HS-5 (cell line): Measurements from ENCODE around the gene KCNT2.

Experiments
- DNase-seq: peaks from one replicate; pipeline ENCODE4 v3.0.0-alpha.2; 2012; ENCODE audit warnings: low read depth

The KCNT2 gene

DNA sequence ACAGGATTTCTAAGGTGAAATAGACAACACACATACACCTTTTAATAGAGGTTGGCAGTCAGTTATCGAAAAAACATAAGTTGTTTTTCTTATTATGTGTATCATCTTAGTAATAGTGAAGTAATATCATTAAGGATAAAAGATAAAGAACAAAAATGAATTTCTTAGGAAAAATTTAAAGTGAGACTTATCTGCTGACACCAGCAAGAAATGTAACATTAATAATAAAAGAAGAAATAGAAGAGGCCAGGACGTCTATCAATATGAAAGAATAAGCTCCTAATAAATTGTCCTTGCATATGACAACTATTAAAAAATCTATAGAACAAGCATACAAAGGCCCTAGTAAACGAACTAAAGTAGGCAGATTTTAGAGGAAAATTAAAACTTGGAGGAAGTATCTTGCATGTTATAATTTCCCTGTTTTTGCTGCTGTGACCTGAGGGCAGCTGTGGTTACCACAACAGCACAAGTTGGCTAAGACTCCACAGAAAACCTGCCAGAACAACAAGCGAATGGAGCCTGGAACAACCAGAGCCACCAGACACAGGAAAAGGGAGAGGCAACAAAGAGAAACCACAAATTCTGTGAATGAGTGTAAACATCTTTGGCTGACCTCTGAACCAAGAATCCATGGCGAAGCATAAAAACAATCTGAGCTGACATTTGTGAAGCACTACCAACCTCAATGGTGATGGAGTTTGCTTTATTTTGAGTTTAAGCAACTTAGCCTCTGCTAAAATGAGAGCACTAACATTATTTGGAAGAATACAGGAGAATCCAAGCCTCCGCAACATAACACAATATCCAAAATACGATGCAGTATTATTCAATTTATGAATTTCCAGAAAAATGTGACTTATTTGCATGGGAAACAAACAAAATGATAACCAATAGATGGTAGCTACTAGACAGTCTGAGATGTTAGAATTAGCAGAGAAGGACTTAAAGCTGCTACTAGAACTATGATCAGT lies 207.5 kb downstream of the KCNT2 start:
- DNase-seq, result no peak

DNA sequence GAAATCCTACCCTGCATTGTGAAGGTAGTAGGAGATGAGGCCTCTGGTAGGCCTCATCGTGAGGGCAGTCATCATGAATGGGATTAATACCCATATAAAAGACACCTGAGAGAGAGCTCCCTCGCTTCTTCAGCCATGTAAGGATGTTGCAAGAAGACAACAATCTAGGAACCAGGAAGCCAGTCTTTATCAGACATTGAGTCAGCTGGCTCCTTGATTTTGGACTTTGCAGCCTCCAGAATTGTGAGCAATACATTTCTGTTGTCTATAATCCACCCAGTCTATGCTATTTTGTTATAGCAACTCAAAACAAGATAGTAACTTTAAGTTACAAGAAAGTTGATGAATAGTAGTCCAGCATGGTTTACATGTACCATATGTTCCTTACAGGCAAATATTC lies 208.5 kb downstream of the KCNT2 start:
- DNase-seq, result no peak

DNA sequence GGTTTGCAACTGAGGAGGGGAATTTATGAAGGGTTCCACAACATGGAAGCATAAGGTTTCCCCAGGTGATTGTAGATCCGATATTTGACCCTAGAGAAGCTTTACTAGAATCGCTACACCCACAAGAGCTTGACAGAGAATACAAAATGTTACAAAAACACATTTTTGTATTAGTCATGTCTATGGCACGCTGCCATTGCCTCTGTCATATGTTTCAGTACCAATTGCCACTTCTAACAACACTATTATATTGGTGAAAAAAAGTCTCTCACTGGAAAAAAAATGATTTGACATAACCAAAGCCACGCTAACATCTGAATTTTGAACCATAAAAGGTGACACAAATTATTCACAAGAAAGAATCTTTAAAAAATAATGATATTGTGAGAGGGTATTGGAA lies 214.5 kb downstream of the KCNT2 start:
- peak; percentile 48 for DNase-seq

DNA sequence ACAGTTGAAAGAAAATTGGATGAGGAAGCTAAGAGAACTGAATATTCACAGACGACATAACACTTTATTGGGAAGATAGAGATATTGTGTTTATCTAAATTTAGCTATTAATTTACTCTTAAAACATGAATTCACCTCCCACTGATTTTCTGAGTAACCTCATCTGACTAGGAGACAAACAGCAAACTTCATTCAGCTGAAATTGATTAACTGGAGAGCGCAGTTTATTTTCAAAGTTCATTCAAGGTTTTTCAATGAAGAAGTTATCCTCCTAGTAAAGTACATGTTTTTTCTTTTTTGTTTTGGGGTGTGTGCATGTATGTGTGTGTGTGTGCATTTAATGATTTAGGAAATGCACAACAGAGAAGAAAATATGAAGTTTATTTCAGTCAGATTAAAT lies 215.0 kb downstream of the KCNT2 start:
- no peak for DNase-seq

DNA sequence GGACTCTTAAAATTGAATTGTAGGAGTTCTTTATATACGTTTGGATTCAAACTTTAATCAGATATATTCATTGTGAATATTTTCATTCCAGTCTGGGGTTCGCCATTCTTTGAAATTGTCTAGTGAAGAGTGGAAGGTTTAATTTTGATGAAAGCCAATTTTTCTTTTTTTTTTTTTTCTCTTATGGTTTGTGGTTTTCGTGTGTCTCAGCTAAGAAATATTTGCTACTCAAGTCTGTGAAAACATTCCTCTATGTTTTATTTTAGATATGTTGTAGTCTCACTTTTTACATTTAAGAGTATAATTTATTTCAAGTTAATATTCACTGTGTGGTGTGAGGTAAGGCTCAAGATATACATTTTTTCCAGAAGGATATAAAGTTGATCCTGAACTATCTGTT lies 220.5 kb downstream of the KCNT2 start:
- no peak for DNase-seq

DNA sequence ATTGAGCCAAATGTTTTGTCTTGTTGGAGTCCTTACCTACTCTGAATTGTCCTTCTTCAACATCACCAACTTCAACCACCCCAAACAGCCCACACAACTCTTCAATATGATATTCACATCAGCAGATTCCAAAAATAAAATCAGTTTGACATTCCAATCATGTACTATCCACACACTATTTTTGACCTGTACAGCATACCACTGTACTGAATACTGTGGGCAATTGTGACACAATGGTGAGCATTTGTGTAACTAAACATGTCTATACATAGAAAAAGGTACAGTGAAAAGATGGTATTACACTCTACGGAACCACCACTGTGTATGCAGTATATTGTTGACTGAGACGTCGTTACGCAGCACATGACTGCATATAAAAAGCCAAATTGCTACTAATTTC lies 223.1 kb downstream of the KCNT2 start:
- DNase-seq, result no peak

DNA sequence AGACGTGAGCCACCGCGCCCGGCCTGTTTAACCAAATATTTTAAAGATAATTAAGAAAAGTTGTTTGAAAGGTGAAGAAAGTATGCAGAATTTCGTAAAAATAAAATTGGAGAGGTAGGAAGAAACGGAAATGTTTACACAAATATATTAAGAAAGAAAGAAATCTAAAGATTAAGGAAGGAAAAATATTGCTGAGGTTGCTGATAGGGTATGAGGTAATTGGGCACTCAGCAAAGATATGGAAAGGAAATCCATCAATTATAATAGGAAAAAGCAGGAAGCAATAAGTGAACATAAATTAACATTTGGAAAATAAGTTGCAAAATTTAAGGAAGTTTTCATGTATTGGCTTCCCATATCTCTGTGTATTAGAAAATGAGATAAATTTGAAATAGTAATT lies 225.9 kb downstream of the KCNT2 start:
- DNase-seq, result no peak

DNA sequence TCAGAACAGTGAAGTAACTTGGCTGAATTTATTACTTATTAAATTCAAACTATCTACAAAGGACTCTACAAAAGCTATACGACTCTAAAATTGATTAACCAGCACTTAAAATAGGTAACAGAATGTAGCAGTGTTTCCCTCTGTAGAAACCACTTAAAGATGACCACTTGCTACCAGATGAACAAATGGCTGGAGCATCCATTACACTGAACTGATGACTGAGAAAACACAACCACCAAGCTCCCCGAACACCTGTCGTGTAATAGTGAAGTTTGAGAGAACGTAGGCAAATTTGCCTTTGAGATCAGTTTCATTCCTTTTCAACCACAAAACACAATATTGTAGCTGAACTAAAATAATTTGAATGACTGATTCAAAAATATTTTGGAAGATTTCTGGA lies 226.7 kb downstream of the KCNT2 start:
- DNase-seq, result no peak

DNA sequence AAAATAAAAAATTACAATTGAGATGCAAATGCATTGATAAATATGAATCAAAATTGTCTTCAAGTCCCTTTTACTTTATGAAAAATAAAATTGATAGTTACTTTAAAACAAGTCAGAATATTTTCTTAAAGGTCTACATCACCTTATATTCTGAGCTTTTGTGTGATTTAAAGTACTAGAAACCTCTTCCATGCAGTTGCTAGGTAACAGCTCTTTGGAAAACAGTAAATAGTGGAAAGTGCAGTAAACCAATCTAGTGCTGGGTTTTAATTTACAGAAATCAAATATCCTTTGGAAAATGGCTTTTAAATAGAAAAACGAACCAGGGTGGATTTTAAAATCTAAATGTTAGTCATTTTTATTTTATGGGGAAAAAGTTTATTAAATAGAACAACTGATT lies 227.9 kb downstream of the KCNT2 start:
- DNase-seq, result no peak

DNA sequence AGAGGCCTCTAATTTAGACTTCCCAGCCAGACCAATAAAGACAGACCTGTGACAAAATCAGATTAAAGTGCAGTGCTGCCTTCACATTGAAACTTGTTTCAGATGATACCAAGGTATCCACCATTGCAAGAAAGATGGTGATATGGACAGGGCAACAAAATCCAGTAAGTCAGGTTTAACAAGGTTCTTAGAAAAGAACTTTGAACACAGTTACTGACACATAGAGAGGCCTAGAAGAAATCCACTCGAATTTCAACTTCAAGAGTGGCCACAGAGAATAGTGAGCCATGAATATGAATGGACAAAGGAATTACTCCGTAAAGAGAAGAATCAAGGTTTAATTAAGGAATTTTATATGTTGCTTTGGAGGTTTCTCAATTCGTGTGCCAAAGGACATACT lies 230.4 kb downstream of the KCNT2 start:
- DNase-seq, result no peak

DNA sequence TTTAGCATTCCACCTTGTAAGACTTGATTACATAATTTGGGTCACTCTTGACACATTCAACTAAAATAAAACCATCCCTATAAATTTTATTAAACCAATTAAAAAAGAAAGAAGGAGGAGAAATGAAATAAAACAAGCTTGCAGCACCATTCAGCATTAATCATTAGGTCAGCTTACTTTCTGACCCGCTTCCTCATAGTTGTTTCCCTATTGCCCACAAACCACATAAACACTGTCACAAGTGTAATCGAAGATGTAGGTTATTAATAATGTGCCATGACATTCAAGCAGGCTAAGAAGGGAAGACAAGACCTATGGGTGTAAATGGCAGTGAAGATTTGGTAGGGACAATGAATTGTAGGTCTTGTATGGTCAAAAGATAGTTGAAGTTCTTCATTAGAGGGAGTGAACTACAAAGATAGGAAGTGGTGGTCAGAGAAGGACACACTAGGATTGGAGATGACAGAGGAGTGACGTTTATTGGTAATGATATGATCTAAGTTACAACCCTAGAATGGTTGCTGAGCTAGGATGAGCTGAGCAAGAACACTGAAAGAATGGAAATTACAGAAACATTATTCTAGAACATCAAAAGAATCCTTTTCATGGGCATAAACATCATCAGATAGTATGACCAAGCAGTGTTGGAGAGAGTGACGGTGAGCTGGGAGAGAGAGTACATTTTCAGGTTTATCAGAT lies 231.5 kb downstream of the KCNT2 start:
- no peak for DNase-seq

DNA sequence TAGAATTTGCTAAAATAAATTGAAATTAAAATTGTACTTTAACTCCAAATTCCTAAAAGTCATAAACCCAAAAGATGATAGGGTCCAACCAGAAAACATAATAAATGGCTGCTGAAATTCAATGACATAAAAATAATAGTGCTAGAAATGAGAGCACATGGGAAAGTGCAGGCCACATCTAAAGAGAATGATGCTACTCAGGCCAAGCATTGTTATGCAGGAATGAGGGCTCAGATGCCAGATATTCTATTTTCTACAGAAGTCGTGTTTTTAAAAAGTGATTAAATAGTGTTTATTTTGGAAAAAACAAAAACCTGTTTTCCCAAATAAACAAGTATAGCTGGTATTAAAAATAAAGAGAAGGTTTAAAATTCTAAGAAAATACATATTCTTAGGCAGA lies 234.4 kb downstream of the KCNT2 start:
- DNase-seq, result no peak

DNA sequence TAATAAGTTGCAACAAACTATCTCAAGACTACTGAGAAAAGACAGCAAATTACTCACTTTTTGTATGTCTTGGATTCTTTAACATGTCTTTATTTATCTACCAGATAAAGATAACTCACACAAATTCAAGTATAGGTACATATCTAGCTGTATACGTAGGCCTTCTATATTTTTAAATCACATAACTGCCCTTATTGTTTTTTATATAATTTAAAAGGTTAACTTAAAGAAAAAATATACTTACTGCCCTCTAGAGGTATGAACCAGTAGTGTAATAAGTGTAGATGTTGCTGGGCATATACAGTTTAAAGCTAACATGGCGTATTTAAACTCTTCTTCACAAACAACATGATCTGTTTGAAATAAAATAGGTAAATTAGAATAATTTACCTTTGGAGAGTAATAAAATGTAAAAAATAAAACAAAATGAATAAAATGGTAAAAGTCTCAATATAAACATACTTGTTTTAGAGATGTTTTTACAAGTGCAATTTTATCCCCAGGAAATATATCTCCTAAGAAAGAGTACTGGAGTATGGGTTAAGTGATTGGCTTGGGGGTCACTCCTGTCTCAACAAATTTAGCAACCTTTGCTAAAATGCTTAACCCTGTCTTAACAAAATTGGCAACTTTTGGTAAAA lies 235.2 kb downstream of the KCNT2 start:
- peak; percentile 35 for DNase-seq

DNA sequence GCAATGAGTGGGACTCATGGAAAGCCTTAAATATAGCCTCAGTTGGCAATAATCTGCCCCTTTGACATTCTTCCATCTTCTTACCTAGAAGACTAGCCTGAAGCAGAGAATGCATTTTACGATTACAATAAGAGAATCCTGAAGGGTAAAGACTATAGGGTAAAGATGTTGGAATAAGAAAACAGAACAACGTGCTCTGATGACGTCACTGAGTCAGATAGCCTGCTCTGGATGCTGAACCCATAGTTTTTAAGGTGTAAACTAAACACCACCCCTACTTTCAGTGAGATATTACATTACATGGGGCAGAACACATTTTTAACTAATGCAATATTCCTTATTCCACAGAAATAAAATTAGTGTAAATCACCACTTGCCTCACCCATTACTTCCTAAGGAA lies 240.4 kb downstream of the KCNT2 start:
- DNase-seq, result no peak

DNA sequence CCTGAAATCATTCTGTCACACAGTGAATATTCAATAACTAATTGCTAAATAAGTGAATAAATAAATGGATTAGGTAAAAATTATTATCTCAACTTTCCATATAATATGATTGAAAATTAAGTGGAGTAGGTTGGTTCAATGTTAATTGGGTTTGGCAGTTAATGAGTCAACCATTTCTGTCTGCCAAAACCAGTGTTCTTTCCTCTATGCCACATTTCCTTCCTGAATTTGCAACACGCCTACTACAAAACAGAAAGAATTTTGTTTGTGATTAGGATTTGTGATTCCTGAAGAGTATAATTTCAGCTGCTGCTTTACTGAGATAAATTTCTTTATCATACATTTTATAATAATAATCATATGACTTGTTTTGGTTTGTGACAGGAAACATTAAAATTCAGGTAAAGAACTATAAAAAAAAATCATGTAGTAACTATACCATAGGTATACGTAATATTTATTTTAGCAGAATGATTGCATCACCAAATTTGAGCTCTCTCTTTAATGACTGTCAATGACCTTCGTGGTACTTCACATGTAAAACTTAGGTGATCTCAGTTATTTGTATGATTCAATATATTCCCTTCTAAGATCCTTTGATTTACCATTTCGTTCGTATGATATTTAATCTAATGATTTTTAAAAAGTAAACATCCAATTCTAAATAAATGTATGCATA lies 241.3 kb downstream of the KCNT2 start:
- DNase-seq, result no peak

DNA sequence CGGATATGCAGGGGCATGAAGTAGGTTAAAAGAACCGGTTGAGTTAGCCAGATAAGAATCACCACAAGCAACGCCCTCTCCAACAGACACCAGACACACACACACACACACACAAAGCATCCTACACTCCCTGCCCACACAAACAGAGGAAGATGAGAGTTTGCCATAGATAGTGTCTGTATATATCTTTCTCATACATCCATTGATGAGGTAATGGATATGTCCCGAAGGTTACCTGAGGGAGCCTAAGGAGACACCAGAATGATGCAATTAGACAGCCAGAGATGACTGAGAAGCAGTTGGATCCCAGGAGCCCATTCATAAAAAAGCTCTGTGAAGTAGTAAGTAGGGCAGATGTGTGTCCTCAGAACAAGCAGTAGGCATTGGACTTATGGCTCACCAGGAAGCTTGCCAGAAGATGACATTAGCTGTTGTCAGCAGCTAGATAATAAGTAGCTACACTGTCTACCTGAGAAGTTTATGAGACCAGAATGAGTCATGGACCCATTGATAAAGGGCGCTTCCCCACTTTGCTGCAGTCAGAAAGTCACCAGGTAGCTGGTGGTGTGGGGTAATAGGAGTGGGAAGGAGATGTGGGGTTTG lies 247.0 kb downstream of the KCNT2 start:
- DNase-seq, result no peak

DNA sequence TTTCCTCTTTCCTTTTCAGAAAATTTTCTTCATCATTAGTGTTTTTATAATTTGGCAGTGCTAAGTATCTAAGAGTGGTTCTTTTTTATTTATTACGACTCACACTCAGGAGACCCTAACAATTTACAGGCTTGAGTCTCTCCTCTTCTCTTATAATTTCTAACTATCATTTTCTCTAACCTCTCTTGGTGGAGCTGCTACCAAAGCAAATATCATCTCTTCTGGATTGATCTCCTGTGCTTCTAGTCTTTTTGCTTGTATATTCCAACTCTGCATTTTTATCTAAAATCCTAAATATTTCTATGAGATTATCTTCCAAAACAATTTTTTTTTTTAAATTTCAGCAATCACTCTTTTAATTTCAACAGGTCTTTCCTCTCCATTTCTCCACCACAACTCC lies 250.3 kb downstream of the KCNT2 start:
- DNase-seq, result no peak

DNA sequence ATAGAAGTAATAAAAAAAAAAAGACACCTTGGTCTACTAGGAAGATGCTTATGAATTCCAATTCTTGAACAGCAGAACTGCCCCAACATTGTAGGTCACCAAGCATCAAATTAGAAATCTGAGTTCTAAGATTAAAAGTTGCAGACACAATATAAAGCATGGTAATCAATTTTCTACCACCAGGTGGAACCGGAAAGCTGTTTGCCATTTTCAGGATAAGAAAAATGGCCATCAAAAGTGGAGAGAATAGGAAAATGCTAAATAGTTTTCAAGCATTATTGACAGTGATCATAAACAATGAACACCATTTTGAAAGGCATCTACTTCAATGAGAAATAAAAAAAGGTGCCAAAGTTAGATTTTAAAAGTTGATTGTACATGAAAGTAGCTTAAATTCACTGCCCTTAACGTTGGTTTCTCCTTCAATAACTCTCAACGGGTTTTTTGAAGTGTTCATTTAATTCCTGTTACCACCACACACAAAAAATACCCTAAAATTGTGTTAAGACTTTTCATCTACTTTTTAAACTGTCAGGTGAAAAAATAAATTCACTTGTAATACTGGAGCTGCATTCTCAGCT lies 252.9 kb downstream of the KCNT2 start:
- DNase-seq, result peak; percentile 15

DNA sequence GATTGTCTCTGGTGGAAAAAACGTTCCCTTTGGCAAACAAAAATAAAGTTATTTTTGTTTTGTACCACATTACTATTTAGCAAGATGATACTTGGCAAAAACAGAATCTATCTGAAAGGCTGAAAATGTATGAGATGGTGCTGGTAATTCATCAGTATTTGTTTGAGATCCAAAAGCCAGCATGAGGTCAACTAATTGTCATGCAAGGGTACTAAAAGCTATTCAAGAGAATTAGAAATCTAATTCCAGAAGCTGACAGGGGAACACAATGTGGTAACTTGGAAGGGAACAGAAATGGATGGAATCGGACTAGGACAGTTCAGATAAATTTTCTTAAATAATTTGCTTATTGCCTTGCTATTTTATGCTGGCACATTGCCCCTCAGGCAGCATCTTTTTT lies 263.8 kb downstream of the KCNT2 start:
- DNase-seq, result no peak

DNA sequence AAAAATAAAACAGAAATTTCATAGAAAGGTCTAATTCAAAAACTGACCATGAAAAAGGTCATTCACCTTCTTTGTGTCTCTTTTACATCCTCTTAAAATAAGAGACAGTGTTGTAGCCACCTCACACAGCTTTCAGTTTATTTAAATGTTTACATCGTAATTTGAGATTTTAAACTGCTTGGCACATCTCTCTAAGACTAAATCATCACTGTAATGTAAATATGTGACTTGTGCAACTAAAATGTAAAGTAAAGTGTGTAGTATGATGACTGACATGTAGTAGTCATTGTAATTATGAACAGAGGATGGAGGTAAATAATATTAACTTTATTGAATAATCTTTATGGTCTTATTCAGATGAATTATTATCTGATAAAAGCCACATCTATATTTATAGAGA lies 283.9 kb downstream of the KCNT2 start:
- no peak for DNase-seq

DNA sequence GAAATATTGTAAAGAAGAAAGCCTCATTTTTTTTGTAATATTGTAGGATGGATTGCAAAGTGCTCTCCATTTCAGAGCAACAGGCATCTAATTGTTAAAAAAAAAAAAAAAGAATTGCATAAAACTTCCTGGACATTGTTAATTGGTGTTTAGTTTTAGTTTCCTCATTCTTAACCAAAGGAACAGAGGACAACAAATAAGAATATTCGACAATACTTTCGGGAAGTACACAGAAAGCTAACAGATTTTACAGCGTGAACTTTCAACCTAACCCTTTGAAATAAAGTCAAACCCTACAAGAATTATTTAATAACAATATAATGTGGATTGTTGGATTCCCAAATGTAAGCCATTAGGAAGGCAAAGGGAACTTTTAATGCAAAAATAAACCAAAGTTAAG lies 284.4 kb downstream of the KCNT2 start:
- DNase-seq, result no peak

DNA sequence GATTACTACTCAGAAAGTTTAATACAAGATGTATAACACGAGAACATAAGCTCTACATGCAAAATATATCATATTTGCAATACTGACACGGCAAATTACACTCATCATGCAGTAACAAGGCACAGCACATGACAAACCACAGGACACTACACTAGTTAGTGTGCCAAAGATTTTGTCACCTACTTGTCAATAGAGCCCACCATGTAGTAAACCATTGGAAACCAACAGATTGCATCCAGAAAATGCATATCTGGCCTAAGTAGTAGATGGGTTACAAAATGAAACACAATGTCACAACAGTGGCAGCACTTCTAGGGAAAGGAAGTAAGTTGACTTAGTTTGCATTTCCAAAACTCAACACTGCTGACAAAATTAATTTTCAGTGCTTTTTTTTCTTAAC lies 288.9 kb downstream of the KCNT2 start:
- DNase-seq, result no peak
